ENCODE measurements around the gene C5orf58.
"Not testable (repeated sequence)": the region's sequence is repeated elsewhere in the genome, so short reads cannot be mapped to it uniquely, and the experiment has no call there.

The C5orf58 gene

GRCh38 chr5:170225326-170226128 lies 7.3 kb upstream of the C5orf58 start:
- DNase-seq: peak; percentile 46 to 75 (median 56)

GRCh38 chr5:170226129-170226615 lies 6.6 kb upstream of the C5orf58 start:
- no peak for DNase-seq

- no peak for DNase-seq
Measured at GRCh38 chr5:170226661-170227060, 6.1 kb upstream of the C5orf58 start.

DNA sequence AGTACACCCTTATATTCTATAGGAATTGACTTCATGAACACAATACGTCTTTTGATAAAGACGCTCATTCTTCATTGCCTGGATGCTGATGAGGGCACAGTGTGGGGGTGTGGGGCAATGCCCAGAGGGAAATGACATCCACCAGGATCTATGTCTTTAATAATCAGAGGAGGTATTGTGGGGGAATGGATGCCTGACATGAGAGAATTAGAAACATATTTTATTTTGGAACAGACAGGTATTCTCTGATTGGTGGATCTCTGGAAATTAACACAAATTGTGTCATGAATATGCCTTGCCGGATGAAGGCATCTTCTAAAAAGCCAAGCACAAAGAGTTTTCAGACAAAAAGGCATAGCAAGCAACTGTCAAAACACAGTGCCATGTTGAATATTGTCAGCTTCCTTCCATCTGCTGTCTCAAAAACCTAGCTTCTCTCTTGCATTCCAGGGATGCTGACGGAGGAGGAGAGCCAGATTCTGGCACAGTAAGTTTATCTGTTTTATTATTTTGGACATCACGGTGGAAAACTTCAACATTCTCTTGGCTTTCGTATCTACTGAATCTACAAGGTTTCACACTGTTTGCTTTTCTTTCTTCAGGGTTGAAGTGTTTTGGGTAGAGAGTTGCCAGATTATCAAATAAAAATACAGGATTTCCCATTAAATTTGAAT lies 3.9 kb upstream of the C5orf58 start:
- no peak for DNase-seq

DNA sequence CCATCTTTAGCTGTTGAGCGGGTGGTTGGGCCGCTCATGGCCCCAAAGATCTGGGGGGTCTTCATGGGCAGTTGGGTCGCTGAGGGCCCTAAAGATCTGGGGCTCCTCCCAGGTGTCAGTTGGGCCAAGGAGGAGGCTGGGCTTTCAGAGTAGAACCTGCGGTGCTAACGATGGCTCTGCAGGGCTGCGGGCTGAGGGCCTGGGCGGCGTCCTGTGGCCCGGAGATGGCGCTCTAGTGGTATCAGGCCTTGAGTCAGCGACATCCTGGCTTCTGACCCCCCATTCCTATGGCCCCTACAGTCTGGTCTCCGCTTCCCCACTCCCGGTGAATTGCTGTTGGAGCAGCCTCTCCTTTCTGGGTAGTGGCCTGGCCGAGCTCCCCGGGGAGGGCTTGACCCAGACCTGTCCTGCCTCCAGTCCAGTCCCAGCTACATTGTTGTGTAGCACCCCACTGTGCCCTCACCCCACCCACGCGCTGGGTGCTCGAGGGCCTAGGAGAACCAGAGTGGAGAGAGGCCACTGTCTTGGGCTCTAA lies 640 bp downstream of the C5orf58 start:
- no peak for DNase-seq

DNA sequence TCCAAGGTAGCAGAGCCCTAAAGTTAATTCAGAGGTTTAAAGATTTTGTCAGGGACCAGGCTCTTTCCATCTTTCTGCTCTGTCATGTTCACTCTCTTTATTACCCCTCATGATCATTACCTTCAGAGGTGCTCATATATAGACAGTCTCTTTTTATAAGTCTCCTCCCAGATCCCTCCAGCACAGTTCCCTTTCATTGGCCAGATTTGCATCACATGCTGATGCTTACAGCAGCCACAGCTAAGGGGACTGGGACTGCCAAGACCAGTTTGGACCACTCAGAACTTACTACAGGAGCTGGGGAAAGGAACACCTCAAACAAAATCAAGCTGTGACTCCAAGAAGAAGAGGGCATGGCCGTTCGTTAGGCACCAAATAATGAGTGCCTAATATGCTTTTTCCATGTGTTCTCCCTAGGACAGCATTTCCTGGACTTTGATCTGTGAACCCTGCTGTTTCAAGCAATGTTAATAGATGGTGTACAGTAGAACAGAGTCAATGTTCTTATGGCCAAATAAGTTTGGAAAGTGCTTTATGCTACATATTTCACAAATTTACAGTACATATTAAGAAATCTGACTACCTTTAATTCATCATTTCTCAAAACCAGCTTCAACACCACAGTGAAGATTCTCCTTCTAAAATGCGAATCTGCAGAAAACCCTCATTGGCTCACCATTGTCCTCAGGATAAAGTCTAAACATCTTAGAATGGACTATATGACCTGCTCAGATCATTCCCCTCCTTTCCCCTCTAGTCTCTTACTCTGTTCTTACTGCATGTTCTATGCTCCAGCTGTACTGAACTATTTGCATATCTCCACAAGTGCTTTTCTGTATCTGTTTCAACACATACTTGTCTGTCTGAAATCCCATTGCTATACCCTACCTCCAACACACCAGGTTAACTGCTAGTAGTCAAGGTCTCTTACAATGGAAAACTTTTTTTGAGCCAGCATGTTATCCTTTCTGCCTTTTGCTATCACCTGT lies 3.4 kb downstream of the C5orf58 start:
- DNase-seq: no peak

GRCh38 chr5:170238456-170239196 lies 5.8 kb downstream of the C5orf58 start:
- DNase-seq: no peak

- not testable (repeated sequence) for DNase-seq
Measured at GRCh38 chr5:170245436-170245835, 12.7 kb downstream of the C5orf58 start.

- no peak for DNase-seq
Measured at GRCh38 chr5:170246126-170246870, 13.5 kb downstream of the C5orf58 start.

DNA sequence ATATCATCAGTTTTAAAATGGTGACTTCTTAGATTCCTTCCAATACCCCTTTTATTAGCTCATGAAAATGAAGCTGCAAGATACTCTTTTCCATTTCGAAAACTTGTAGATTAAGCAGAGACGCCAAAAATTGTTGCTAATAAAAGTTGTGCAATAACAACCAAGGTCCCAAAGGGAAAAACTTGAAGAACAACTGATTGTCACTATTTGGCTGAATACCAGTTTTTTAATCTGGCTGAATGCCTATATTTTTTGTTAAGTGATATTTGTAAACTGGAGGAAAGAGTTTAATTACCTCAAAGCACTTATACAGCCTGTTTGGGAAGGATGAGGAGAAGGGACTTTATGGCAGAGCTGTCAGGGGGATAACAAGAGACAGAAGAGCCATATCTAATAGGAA lies 14.6 kb downstream of the C5orf58 start:
- DNase-seq: no peak

DNA sequence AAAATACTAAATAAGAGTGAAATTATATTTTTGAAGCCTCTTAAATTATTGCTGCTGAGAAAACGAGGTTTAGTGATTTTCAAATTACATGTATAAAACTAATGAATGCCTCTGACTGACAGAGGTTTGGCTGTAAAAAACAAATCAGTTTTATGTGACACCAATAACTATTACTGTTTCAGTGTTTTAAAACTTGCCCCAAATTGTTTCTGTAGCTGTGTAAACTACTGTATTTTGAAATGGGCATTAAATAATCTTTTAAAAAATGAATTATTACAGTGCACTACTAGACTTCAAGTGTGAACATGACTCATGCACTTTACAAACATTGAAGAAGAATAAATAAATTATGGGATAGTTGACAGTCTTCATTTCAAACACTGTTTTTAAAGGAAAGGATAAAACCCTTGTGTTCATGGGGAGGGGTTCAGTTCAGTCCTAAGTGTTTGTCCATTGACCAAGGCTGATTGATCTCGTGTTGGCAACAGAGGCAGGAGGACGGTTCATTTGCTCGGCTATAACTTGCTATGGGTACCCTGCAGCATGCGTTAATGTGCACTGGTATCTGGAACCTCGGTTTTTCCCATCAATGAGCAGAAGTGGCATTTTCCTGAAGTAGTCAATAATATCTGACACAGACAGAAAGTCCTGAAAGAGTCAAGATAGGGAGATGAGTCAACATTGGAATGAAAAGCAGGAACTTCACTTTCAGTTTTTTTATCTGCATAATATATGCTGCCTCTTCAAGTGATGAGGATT lies 15.6 kb downstream of the C5orf58 start:
- no peak for DNase-seq

GRCh38 chr5:170248931-170249227 lies 16.1 kb downstream of the C5orf58 start:
- DNase-seq: not testable (repeated sequence)

DNA sequence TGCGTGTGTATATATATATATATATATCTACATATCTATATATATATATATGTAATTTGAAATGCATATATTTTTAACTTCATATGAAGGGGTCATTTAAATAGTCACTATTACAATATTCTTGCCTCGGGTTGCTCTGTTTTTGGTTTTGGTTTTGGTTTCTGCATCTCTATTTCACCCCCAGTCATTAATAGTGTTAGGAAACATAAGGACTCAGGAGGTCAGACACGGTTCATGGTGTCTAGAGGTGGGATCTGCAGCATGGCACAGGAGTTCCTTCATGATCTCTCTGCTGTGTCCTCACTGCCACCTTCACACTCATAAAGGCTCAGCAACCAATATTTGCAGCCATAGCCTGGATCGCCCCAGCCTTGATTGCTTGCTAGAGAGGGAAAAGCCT lies 16.6 kb downstream of the C5orf58 start:
- no peak for DNase-seq

GRCh38 chr5:170250810-170251317 lies 18.1 kb downstream of the C5orf58 start:
- DNase-seq: no peak

GRCh38 chr5:170251462-170251861 lies 18.7 kb downstream of the C5orf58 start:
- no peak for DNase-seq

DNA sequence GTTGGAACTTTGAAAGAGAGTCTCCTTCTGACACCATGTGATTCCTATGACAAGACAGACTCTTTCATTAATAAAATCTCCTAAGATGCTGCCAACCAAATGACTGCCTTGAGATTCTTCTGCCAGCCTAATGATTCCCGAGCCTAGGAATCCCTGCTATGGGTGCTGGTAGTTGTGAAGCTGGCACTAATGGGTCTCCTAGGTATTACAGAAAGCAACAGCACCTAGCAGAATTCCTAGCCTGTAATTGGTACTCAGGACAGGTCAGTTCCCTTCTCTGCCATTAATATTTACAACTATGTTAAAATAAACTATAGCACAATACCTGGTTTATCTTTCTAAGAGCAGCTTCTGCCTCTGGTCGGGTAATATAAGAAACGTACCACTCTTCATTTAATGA lies 19.3 kb downstream of the C5orf58 start:
- DNase-seq: no peak

- no peak for DNase-seq
Measured at GRCh38 chr5:170252720-170253350, 20.1 kb downstream of the C5orf58 start.

GRCh38 chr5:170254056-170254455 lies 21.3 kb downstream of the C5orf58 start:
- peak; percentile 12 to 59 (median 44) for DNase-seq

- no peak for DNase-seq
Measured at GRCh38 chr5:170256571-170256970, 23.8 kb downstream of the C5orf58 start.

DNA sequence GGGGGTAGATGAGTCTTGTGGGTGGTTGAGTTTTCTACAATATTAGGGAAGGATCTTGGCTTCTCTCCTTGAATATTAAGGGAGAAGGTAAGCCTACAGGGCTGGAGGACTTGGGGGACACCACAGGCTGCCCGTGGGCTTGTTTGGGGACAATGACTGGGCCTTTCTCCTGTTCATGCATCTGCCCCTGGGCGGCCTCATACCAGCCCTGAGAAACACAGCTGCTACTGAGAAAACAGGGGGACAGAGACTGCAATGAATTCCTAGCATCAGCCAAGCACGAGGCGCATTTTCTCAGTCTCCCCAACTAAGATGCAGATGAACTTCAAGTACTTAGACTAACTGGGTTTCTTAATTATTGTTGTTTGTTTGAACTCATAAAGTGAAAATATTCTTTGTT lies 24.6 kb downstream of the C5orf58 start:
- no peak for DNase-seq

All from activated CD4-positive, CD25-positive, alpha-beta regulatory T cell (primary cell).